Omental fat pad (tissue), 4 donors: Measurements from ENCODE around the gene SMPD1. TPM values are rescaled to one million over a fixed set of nuclear protein-coding genes. Genes with fewer than 3 reads are reported as not detected.

ENCODE experiments used
- ATAC-seq: fragments of 150-250 bp; one replicate; pipeline ENCODE4 v1.9.1; 2016; ENCODE audit warnings: mild to moderate bottlenecking, moderate library complexity; ENCODE audit not compliant: low FRiP score
- DNase-seq: peaks from one replicate; pipeline ENCODE4 v3.0.0-alpha.2; 2019; ENCODE audit warnings: low spot score
- total RNA-seq, 4 donors: library from RNA; depleted of rRNA; stranded (reverse); fragments of >200 nt; gene quantifications; one replicate each; pipeline ENCODE4 v1.1.0, GENCODE V29; 2016
- TF ChIP-seq, protein P1 (sequence below), 3 donors: fragments of 450-650 bp; IDR thresholded peaks; one replicate each; pipeline ENCODE4 v1.5.1; 2016 to 2017; ENCODE audit warnings: antibody characterized with exemption in 3 of 3, mild to moderate bottlenecking in 3 of 3, moderate library complexity in 2 of 3

The SMPD1 gene
- total RNA-seq, 4 donors from 2014 or later = 21.4 to 23.7 (median 22.5) TPM

- ATAC-seq (no peak), DNase-seq (no peak)
- TF ChIP-seq, protein P1, sequence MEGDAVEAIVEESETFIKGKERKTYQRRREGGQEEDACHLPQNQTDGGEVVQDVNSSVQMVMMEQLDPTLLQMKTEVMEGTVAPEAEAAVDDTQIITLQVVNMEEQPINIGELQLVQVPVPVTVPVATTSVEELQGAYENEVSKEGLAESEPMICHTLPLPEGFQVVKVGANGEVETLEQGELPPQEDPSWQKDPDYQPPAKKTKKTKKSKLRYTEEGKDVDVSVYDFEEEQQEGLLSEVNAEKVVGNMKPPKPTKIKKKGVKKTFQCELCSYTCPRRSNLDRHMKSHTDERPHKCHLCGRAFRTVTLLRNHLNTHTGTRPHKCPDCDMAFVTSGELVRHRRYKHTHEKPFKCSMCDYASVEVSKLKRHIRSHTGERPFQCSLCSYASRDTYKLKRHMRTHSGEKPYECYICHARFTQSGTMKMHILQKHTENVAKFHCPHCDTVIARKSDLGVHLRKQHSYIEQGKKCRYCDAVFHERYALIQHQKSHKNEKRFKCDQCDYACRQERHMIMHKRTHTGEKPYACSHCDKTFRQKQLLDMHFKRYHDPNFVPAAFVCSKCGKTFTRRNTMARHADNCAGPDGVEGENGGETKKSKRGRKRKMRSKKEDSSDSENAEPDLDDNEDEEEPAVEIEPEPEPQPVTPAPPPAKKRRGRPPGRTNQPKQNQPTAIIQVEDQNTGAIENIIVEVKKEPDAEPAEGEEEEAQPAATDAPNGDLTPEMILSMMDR (IDR thresholded peaks at IDR 0.05) = no peak
These were observed 23.5 kb downstream of the SMPD1 start for GRCh38 chr11:6413791-6414201.

- DNase-seq (no peak), ATAC-seq (no peak)
- TF ChIP-seq, protein P1 (IDR thresholded peaks at IDR 0.05) = no peak
These were observed 24.6 kb downstream of the SMPD1 start for GRCh38 chr11:6414874-6415328.

- DNase-seq (no peak), ATAC-seq (no peak)
- TF ChIP-seq, protein P1 (IDR thresholded peaks at IDR 0.05) = no peak
These were observed 25.5 kb downstream of the SMPD1 start for GRCh38 chr11:6415797-6416196.

- DNase-seq (no peak), ATAC-seq (no peak)
- TF ChIP-seq, protein P1 (IDR thresholded peaks at IDR 0.05) = no peak
These were observed 27.8 kb downstream of the SMPD1 start for GRCh38 chr11:6417907-6418556.

DNA sequence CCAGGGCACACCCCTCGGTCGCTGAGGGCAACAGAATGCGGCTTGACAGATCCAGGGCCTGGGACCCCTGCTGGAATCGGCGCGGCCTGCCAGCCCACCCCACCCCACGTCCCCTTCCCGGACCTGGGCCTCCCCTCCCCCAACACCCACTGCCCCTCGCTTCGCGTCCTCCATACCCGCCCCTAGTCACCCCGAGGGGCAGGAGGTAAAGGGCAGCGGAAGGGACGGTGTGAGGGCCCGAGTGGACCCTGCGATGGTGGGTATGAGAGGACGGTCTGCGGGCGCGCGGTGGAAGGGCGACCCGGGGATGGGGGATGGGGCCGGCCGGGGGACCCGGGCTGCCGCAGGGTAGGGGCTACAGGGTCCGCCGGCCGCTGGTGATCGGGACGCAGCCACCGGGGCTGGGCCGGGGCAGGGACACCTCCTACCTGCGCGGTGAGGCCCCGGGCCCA, 28.3 kb downstream of the SMPD1 start:
- DNase-seq (no peak), ATAC-seq (no peak)
- TF ChIP-seq, protein P1 (IDR thresholded peaks at IDR 0.05) = no peak

- TF ChIP-seq, protein P1 (IDR thresholded peaks at IDR 0.05) = no peak
- ATAC-seq = peak; percentile 88
- DNase-seq = no peak
These were observed 28.8 kb downstream of the SMPD1 start, which contains the start of gene APBB1 for GRCh38 chr11:6419009-6419631. Gene APBB1, minus strand, starts transcription at chr11:6419094. Its CDS starts 7,747 bp downstream, at chr11:6411347.
